Activated CD4-positive, alpha-beta T cell treated with anti-CD3 and anti-CD28 coated beads for 36 hours (primary cell): ENCODE data around the gene GIGYF1. TPM values are rescaled to one million over a fixed set of nuclear protein-coding genes. Genes with fewer than 3 reads are reported as not detected.

Experiments used
- ATAC-seq: fragments of 200-7000 bp; cut with Tn5 transposase; one replicate; pipeline ENCODE4 v1.10.0; 2021; ENCODE audit warnings: mild to moderate bottlenecking, moderate library complexity
- CTCF ChIA-PET: fragments of 350-600 bp; sonication (Branson Sonifier 250); formaldehyde crosslinking; loops from one replicate; lab custom pipeline; 2021; ENCODE audit warnings: antibody characterized with exemption; lab: Charles Lee
- POLR2A ChIA-PET: fragments of 350-600 bp; sonication (Branson Sonifier 250); formaldehyde crosslinking; loops from one replicate; lab custom pipeline; 2021; ENCODE audit warnings: antibody characterized with exemption, inconsistent platforms; lab: Charles Lee
- DNase-seq: peaks from one replicate; pipeline ENCODE4 v3.0.0-alpha.2; 2020
- H3K27ac Mint-ChIP-seq: one replicate; pipeline ENCODE4 v1.8.0; 2021; ENCODE audit warnings: mixed read lengths
- H3K27me3 Mint-ChIP-seq: one replicate; pipeline ENCODE4 v1.8.0; 2021; ENCODE audit warnings: mixed read lengths
- H3K36me3 Mint-ChIP-seq: one replicate; pipeline ENCODE4 v1.8.0; 2021; ENCODE audit warnings: low read depth, mixed read lengths
- H3K4me1 Mint-ChIP-seq: one replicate; pipeline ENCODE4 v1.8.0; 2021; ENCODE audit warnings: mixed read lengths
- H3K4me3 Mint-ChIP-seq: one replicate; pipeline ENCODE4 v1.8.0; 2021; ENCODE audit warnings: mild to moderate bottlenecking, moderate library complexity, mixed read lengths
- H3K9me3 Mint-ChIP-seq: one replicate; pipeline ENCODE4 v1.8.0; 2021; ENCODE audit warnings: low read depth, mixed read lengths
- intact Hi-C, 2 experiments: fragments of 100-400 bp; cut with DNase I in 1 of 2; cut with micrococcal nuclease in 1 of 2; formaldehyde crosslinking; loops; one replicate each; pipeline versions ENCODE4 v1.14.2 to v1.15.1; 2022 to 2024; cut with DNase I, micrococcal nuclease
- total RNA-seq, 2 experiments: library from RNA; stranded (reverse); gene quantifications; one replicate each; pipeline ENCODE4 v1.2.3, GENCODE V29; 2021

Gene GIGYF1
- total RNA-seq, 2 experiments from 2014 or later, result 40.3 to 40.9 TPM

- ATAC-seq, result peak; percentile 78
- H3K4me3 Mint-ChIP-seq, result peak overlapping the region; percentile 89
- H3K27ac Mint-ChIP-seq, result peak overlapping the region; percentile 88
- POLR2A ChIA-PET, result interaction anchor here (1.2 kb wide), 1 partner anchor 14 kb away, joined by 3 read pairs; the partner anchor contains the start of gene POP7
- H3K9me3 Mint-ChIP-seq, result no peaks in the 10 kb centered on the region
- peak; percentile 92 for DNase-seq
- peaks cover 15% of the 10 kb centered on the region for H3K36me3 Mint-ChIP-seq
- H3K4me1 Mint-ChIP-seq, result peaks cover 48% of the 10 kb centered on the region
- CTCF ChIA-PET, result interaction anchor here (0.6 to 7.2 kb wide), 25 partner anchors 9 to 641 kb away, joined by 3 to 104 read pairs (median 6); partner anchors contain the start of genes FBXO24, LRCH4, MOSPD3 and POP7
- H3K27me3 Mint-ChIP-seq, result no peaks in the 10 kb centered on the region
- intact Hi-C loops, result loop anchor here (1.0 to 10.0 kb wide), 9 partner anchors 17 to 535 kb away; partner anchors contain the start of genes MOSPD3 (in 1 of the 2), SPACDR (in 1 of the 2) and TRAPPC14 (in 1 of the 2)
Measured at GRCh38 chr7:100691676-100692577, 2.1 kb downstream of the GIGYF1 start.

DNA sequence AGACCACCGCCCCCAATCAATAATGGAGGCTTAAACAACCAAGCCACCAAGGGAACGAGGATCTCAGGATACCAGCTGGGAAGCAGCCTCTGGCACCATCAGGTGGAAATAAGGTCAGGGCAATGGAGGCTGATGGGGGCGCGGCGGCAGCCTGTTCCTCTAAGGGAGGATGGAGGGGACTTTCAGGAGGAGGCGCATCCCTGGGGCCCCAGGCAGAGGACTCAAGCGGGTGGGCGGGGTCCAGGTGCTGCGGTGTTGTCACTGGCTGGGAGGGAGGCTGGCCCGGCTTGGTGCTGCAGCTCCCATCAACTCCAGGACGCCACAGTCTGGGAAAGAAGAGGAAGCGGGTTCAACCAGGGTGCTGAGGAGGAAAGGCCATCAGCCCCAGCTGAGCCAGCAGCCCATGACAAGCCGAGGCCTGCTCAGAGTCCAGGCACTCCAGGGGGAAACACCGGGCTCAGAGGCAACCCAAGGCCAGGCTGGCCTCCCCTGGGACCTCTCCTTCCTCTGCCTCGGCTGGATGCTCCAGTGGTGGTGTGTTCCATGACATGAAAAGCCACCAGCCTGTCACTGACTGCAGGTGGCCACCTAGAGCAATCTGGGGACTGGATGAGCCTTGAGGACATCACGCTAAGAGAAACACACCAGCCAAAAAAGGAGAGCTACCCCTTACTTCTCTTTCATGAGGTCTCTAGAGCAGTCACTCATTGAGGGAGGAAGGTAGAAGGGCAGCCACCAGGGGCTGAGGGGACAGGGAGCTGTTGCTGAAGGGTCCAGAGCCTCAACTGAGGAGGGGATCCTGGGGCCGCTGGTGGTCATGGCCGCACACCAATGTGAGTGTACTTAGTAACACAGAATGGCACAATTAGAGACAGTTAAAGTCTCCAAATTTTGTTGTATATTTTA, 4.6 kb downstream of the GIGYF1 start:
- ATAC-seq, result no peak
- no peak overlapping the region for H3K27ac Mint-ChIP-seq
- ChIA-PET CTCF (interaction anchor here (0.5 to 1.4 kb wide), 8 partner anchors 9 to 551 kb away, joined by 3 to 6 read pairs (median 3); partner anchors contain the start of gene POP7), POLR2A (interaction anchor here (0.6 to 1.0 kb wide), 3 partner anchors 8 to 1192 kb away, joined by 3 read pairs; no protein-coding TSS in a partner anchor)
- intact Hi-C loops, result loop anchor here (5.0 to 10.0 kb wide), 4 partner anchors 57 to 532 kb away; partner anchors contain the start of genes MOSPD3 (in 1 of the 2), SPACDR (in 1 of the 2) and TRAPPC14 (in 1 of the 2)
- H3K4me1 Mint-ChIP-seq, result peaks cover 35% of the 10 kb centered on the region
- no peak for DNase-seq
- H3K9me3 Mint-ChIP-seq, result no peaks in the 10 kb centered on the region
- no peaks in the 10 kb centered on the region for H3K27me3 Mint-ChIP-seq
- H3K36me3 Mint-ChIP-seq, result peaks cover 21% of the 10 kb centered on the region
- no peak overlapping the region for H3K4me3 Mint-ChIP-seq

- ChIA-PET POLR2A (no interaction called here), CTCF (interaction anchor here (0.7 to 1.4 kb wide), 5 partner anchors 10 to 550 kb away, joined by 3 to 6 read pairs (median 4); partner anchors contain the start of gene POP7)
- ATAC-seq, result no peak
- Mint-ChIP-seq H3K36me3 (peaks cover 21% of the 10 kb centered on the region), H3K27ac (peak overlapping the region; percentile 43), H3K27me3 (no peaks in the 10 kb centered on the region), H3K4me3 (no peak overlapping the region), H3K4me1 (peaks cover 35% of the 10 kb centered on the region), H3K9me3 (no peaks in the 10 kb centered on the region)
- no peak for DNase-seq
- intact Hi-C loops, result no loop called here
Measured at GRCh38 chr7:100688326-100688860, 5.7 kb downstream of the GIGYF1 start.

DNA sequence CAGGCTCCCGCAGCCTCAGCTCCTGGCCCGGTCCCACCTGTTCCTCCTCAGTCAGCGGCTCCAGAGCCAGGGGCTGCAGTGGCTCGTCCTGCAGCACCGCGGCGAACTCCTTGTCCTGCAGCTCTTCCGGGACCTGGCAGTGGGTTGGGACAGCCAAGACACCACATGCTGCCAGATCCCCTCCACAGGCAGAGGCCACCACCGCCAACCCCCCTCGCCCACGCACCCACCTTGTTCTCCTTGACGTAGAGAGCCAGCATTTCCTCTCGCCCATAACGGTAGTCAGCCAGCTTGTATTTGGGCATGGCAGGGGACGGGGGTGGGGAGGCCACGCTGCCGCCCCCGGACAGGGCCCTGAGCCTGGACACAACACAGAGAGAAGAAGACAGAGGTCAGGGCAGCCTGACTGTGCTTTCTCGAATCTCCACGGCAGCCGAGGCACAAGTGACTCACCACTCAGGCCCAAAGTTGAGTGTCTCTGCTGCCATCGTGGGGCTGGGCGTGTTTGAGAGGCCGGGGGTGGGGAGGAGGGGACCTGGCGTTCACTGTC, 6.2 kb downstream of the GIGYF1 start:
- Mint-ChIP-seq H3K36me3 (peaks cover 19% of the 10 kb centered on the region), H3K27ac (no peak overlapping the region), H3K27me3 (no peaks in the 10 kb centered on the region), H3K4me3 (no peak overlapping the region), H3K9me3 (no peaks in the 10 kb centered on the region), H3K4me1 (peaks cover 33% of the 10 kb centered on the region)
- ChIA-PET POLR2A (interaction anchor here (0.7 kb wide), 1 partner anchor 104 kb away, joined by 4 read pairs; no protein-coding TSS in a partner anchor), CTCF (interaction anchor here (0.5 to 1.0 kb wide), 3 partner anchors 9 to 26 kb away, joined by 3 to 4 read pairs (median 3); no protein-coding TSS in a partner anchor)
- ATAC-seq (no peak), DNase-seq (no peak)
- intact Hi-C loops, result no loop called here

DNA sequence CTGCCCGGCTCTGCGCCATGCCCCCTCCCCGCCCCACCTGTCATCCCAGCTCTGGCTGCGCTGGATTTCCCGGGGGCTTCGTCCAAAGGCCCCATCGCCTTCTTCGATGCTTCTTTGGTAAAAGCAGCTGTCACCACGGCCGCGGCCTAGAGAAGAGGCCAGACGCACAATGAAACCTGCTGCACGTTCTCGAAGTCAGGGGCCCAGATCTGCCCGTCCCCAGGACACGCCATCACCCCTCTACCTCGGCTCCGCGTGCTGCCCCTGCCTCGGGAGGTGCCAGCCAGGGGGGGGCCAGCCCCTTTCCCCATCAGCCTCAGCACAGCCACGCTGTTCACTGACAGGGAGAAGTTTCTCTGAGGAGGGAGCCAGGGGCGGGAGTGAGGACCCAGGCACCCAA, 6.8 kb downstream of the GIGYF1 start:
- DNase-seq, result no peak
- intact Hi-C loops, result no loop called here
- no peak overlapping the region for H3K27ac Mint-ChIP-seq
- H3K9me3 Mint-ChIP-seq, result no peaks in the 10 kb centered on the region
- POLR2A ChIA-PET, result interaction anchor here (0.7 kb wide), 1 partner anchor 104 kb away, joined by 4 read pairs; no protein-coding TSS in a partner anchor
- H3K36me3 Mint-ChIP-seq, result peaks cover 14% of the 10 kb centered on the region
- H3K27me3 Mint-ChIP-seq, result no peaks in the 10 kb centered on the region
- peaks cover 27% of the 10 kb centered on the region for H3K4me1 Mint-ChIP-seq
- no peak overlapping the region for H3K4me3 Mint-ChIP-seq
- CTCF ChIA-PET, result interaction anchor here (0.5 to 1.0 kb wide), 2 partner anchors 13 to 25 kb away, joined by 3 to 4 read pairs; no protein-coding TSS in a partner anchor
- ATAC-seq, result no peak

GRCh38 chr7:100686822-100687211, 7.2 kb downstream of the GIGYF1 start:
- Mint-ChIP-seq H3K4me1 (peaks cover 23% of the 10 kb centered on the region), H3K36me3 (peaks cover 13% of the 10 kb centered on the region), H3K27ac (no peak overlapping the region), H3K4me3 (no peak overlapping the region), H3K9me3 (no peaks in the 10 kb centered on the region), H3K27me3 (no peaks in the 10 kb centered on the region)
- POLR2A ChIA-PET, result no interaction called here
- ATAC-seq (no peak), DNase-seq (no peak)
- CTCF ChIA-PET, result no interaction called here
- intact Hi-C loops, result no loop called here

- Mint-ChIP-seq H3K36me3 (peaks cover 13% of the 10 kb centered on the region), H3K9me3 (no peaks in the 10 kb centered on the region), H3K27ac (no peak overlapping the region), H3K4me1 (peaks cover 23% of the 10 kb centered on the region), H3K27me3 (no peaks in the 10 kb centered on the region), H3K4me3 (no peak overlapping the region)
- CTCF ChIA-PET, result no interaction called here
- DNase-seq (no peak), ATAC-seq (no peak)
- POLR2A ChIA-PET, result no interaction called here
- intact Hi-C loops, result no loop called here
Measured at GRCh38 chr7:100686201-100686821, 7.7 kb downstream of the GIGYF1 start.

- no peak for ATAC-seq
- Mint-ChIP-seq H3K36me3 (peaks cover 13% of the 10 kb centered on the region), H3K27me3 (no peaks in the 10 kb centered on the region), H3K4me3 (no peak overlapping the region), H3K4me1 (peaks cover 23% of the 10 kb centered on the region), H3K27ac (no peak overlapping the region), H3K9me3 (no peaks in the 10 kb centered on the region)
- DNase-seq, result no peak
- ChIA-PET CTCF (no interaction called here), POLR2A (no interaction called here)
- intact Hi-C loops, result no loop called here
Measured at GRCh38 chr7:100685631-100686145, 8.4 kb downstream of the GIGYF1 start.

GRCh38 chr7:100685049-100685605, 8.9 kb downstream of the GIGYF1 start:
- ATAC-seq (no peak), DNase-seq (no peak)
- no peaks in the 10 kb centered on the region for H3K27me3 Mint-ChIP-seq
- H3K27ac Mint-ChIP-seq, result no peak overlapping the region
- H3K9me3 Mint-ChIP-seq, result no peaks in the 10 kb centered on the region
- intact Hi-C loops, result no loop called here
- ChIA-PET CTCF (no interaction called here), POLR2A (no interaction called here)
- H3K4me3 Mint-ChIP-seq, result no peak overlapping the region
- peaks cover 28% of the 10 kb centered on the region for H3K4me1 Mint-ChIP-seq
- peaks cover 14% of the 10 kb centered on the region for H3K36me3 Mint-ChIP-seq
